Measurements from ENCODE around the gene CD82. TPM values are rescaled to one million over a fixed set of nuclear protein-coding genes. Genes with fewer than 3 reads are reported as not detected.

Gene CD82
- total RNA-seq, 4 donors from 2014 or later: 8.9 to 30.6 (median 20.3) TPM

GRCh38 chr11:44595964-44596381, 30.5 kb downstream of the CD82 start:
- TF ChIP-seq CTCF (IDR thresholded peaks at IDR 0.05): no peak
- peak; percentile 57 for ATAC-seq (ENCODE audit: low FRiP score)
- DNase-seq (ENCODE audit: low spot score): no peak

- no peak for TF ChIP-seq CTCF (IDR thresholded peaks at IDR 0.05)
- ATAC-seq (ENCODE audit: low FRiP score) (no peak), DNase-seq (ENCODE audit: low spot score) (no peak)
Observed at GRCh38 chr11:44596525-44597276, 31.2 kb downstream of the CD82 start.

- ATAC-seq (ENCODE audit: low FRiP score) (no peak), DNase-seq (ENCODE audit: low spot score) (no peak)
- TF ChIP-seq CTCF (IDR thresholded peaks at IDR 0.05): no peak
Observed at GRCh38 chr11:44597358-44598012, 32.0 kb downstream of the CD82 start.

GRCh38 chr11:44598831-44599230, 33.4 kb downstream of the CD82 start:
- no peak for ATAC-seq (ENCODE audit: low FRiP score)
- DNase-seq (ENCODE audit: low spot score): no peak
- no peak for TF ChIP-seq CTCF (IDR thresholded peaks at IDR 0.05)

- no peak for TF ChIP-seq CTCF (IDR thresholded peaks at IDR 0.05)
- DNase-seq (ENCODE audit: low spot score) (no peak), ATAC-seq (ENCODE audit: low FRiP score) (no peak)
Observed at GRCh38 chr11:44600261-44600660, 34.8 kb downstream of the CD82 start.

- ATAC-seq (ENCODE audit: low FRiP score): no peak
- no peak for DNase-seq (ENCODE audit: low spot score)
- TF ChIP-seq CTCF (IDR thresholded peaks at IDR 0.05): no peak
Observed at GRCh38 chr11:44600839-44601383, 35.4 kb downstream of the CD82 start.

All from omental fat pad (tissue), 4 donors.